ENCODE measurements around the gene MED27. TPM values are rescaled to one million over a fixed set of nuclear protein-coding genes. Genes with fewer than 3 reads are reported as not detected.

MED27 gene
- total and polyA plus RNA-seq, 2 of the 8 experiments (the other 6 are each of a cell fraction or from before 2014, with no cell fraction given) = 29.9 to 56.5 TPM

- H3K4me2 ChIP-seq (ENCODE audit: insufficient read depth in 1 of 2, low read depth in 2 of 2, low read length in 2 of 2) = no peak overlapping the region
- FAIRE-seq = no peak
Measured at GRCh38 chr9:131997779-131998178, 81.9 kb downstream of the MED27 start.

More at GRCh38 chr9:131997779-131998178, 81.9 kb downstream of the MED27 start:
- H3K79me2 ChIP-seq (ENCODE audit: control insufficient read depth in 1 of 2, insufficient read depth in 2 of 2, low read length in 2 of 2) = peaks cover 0 to 11% of the 10 kb centered on the region in 2 experiments; a peak in 2 of 4 replicates
- H2BK120ac ChIP-seq (replicated peaks; ENCODE audit: low read depth, low read length) = no peak overlapping the region
- POLR2A ChIA-PET (ENCODE audit: partially characterized antibody) = no interaction called here
- 91% methylated on average over 7 of the region's 7 CpGs; no CpG with 5 or more reads in 1 of the 2 experiments for WGBS, 2 experiments (ENCODE audit: extremely low coverage in 1 of 2, insufficient coverage in 1 of 2, insufficient read length in 1 of 2, insufficient replicate concordance in 2 of 2, low coverage in 1 of 2, low lambda C conversion rate in 2 of 2, missing lambda C conversion rate in 1 of 2)
- H2BK5ac ChIP-seq (ENCODE audit: low read depth, low read length) = no peak overlapping the region
- no peak overlapping the region for H3K4ac ChIP-seq (replicated peaks; ENCODE audit: insufficient read length, low read depth, low read length)
- no peak overlapping the region for H3K23ac ChIP-seq (ENCODE audit: insufficient read length)
- H3K56ac ChIP-seq (replicated peaks; ENCODE audit: insufficient read length, low read depth, low read length) = no peak overlapping the region
- no peak overlapping the region for H3K4me3 ChIP-seq (ENCODE audit: extremely low read depth in 1 of 4, insufficient read depth in 2 of 4, low read depth in 3 of 4, low read length in 4 of 4)
- no peak overlapping the region for H2AK5ac ChIP-seq (ENCODE audit: low read depth, low read length)
- peaks cover 0 to 2% of the 10 kb centered on the region in 2 experiments for H4K20me1 ChIP-seq (replicated peaks in 1 of 2; ENCODE audit: control insufficient read depth in 1 of 2, insufficient read depth in 2 of 2, low read length in 2 of 2)
- H2BK15ac ChIP-seq (ENCODE audit: low read length) = no peak overlapping the region
- peaks cover 2 to 9% (median 4%) of the 10 kb centered on the region in 4 experiments; a peak in 5 of 7 replicates for H3K4me1 ChIP-seq (replicated peaks in 1 of 4; ENCODE audit: control insufficient read depth in 3 of 4, insufficient read depth in 4 of 4, low read length in 3 of 4)
- H3K79me1 ChIP-seq (ENCODE audit: low read depth, low read length) = peaks cover 9% of the 10 kb centered on the region; the same call in 1 of the 2 replicates
- CTCF ChIA-PET (ENCODE audit: partially characterized antibody) = interaction anchor here (1.6 to 1.7 kb wide), 2 partner anchors 16 to 235 kb away, joined by 3 to 4 read pairs; no protein-coding TSS in a partner anchor
- H4K5ac ChIP-seq (ENCODE audit: insufficient read length, low read depth, low read length) = no peak overlapping the region
- H4K8ac ChIP-seq (ENCODE audit: extremely low read depth, insufficient read depth, low read length) = no peak overlapping the region
- H3K23me2 ChIP-seq (ENCODE audit: low read depth, low read length) = no peaks in the 10 kb centered on the region
- no peak overlapping the region for H3K27ac ChIP-seq (ENCODE audit: low read depth, low read length)
- H3K9ac ChIP-seq (replicated peaks in 1 of 4; ENCODE audit: extremely low read depth in 1 of 4, low read depth in 3 of 4, low read length in 3 of 4) = no peak overlapping the region; a peak in 1 of 7 replicates
- H4K91ac ChIP-seq (replicated peaks; ENCODE audit: insufficient read length, low read length) = no peak overlapping the region
- no peak overlapping the region for H3K14ac ChIP-seq (ENCODE audit: insufficient read length)
- no peak overlapping the region for H2BK20ac ChIP-seq (ENCODE audit: low read length)
- H2BK12ac ChIP-seq (ENCODE audit: low read depth, low read length) = no peak overlapping the region
- no peak overlapping the region for H2AFZ ChIP-seq (ENCODE audit: low read length)
- no peak overlapping the region for H3K18ac ChIP-seq (ENCODE audit: extremely low read depth, low read length)
- no peak for DNase-seq (ENCODE audit: low read depth in 1 of 2, low spot score in 2 of 2)
- no peaks in the 10 kb centered on the region for H3K9me3 ChIP-seq (ENCODE audit: insufficient read depth in 2 of 2, low read depth in 1 of 2, low read length in 1 of 2)
- no peaks in the 10 kb centered on the region; a peak in 1 of 8 replicates for H3K36me3 ChIP-seq (ENCODE audit: control insufficient read depth in 2 of 4, insufficient read depth in 4 of 4, low read length in 3 of 4)
- no peak for TF ChIP-seq POLR2AphosphoS5 (IDR thresholded peaks at IDR 0.05; ENCODE audit: low read depth, low read length)
- TF ChIP-seq ATF3 (IDR thresholded peaks at IDR 0.05; ENCODE audit: insufficient read depth, low read depth, low read length) = no peak
- no peak for TF ChIP-seq GABPA (IDR thresholded peaks at IDR 0.05; ENCODE audit: borderline replicate concordance, insufficient read depth, low read length)
- TF ChIP-seq, protein P1, sequence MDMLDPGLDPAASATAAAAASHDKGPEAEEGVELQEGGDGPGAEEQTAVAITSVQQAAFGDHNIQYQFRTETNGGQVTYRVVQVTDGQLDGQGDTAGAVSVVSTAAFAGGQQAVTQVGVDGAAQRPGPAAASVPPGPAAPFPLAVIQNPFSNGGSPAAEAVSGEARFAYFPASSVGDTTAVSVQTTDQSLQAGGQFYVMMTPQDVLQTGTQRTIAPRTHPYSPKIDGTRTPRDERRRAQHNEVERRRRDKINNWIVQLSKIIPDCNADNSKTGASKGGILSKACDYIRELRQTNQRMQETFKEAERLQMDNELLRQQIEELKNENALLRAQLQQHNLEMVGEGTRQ (IDR thresholded peaks at IDR 0.05; ENCODE audit: low read length) = no peak
- no peak for TF ChIP-seq NANOG (IDR thresholded peaks at IDR 0.05; ENCODE audit: insufficient read depth, low read depth, low read length, poor library complexity, severe bottlenecking)
- H3K27me3 ChIP-seq (replicated peaks in 1 of 4; ENCODE audit: control insufficient read depth in 3 of 4, extremely low read depth in 1 of 4, insufficient read depth in 3 of 4, low read length in 3 of 4) = no peaks in the 10 kb centered on the region
